ENCODE measurements around the gene LGALS8.
"Not testable (repeated sequence)": the region's sequence is repeated elsewhere in the genome, so short reads cannot be mapped to it uniquely, and the experiment has no call there.

LGALS8 gene

DNA sequence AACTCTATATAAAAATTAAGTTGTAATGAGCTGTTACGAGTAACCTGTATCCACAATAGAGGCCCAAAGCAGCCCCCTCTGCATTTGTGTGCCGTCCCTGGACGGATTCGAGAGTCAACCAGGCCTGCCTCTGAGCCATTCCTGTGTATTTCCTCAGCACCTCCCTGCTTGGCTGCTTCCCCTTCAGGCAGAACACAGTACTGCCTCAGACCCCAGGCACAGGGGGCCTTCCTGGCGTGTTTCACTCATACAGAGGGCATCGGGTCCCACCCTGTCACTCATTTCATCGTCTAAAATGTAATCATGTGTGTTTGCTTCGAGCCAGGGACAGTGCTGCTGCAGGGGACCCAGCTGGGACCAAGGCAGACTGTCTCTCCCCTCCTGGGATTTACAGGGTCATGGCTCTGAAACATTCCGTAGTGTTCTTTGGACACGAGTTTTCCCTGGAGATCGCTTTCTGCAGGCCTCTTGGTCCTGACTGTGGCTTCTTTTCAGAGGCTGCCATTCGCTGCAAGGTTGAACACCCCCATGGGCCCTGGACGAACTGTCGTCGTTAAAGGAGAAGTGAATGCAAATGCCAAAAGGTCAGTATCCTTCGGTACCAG lies 19.4 kb downstream of the LGALS8 start:
- no peak for DNase-seq

DNA sequence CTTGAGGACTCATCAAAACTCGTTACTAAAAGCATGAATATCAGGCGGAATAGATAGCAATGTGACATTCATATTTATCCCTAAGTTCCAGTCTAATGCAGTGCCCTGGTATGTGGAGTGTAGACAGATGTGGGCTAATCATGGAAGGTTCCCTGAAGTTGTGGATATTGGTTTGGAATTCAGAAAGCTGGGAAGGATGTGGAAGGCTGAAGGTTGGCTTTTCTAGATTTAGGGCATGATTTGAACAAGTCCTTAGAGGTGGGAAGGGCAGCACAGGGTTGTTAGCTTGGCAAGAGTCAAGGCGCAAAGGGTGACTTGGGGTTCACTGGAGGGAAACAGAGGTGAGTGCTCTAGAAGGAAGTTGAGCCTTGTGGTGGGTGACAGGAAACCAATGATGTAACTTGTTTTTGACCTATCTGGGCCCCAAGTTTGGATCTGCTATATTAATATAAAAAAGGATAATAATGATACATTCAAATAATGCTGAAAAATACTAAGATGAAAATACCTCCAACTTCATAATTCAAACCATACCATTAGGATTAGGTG lies 21.9 kb downstream of the LGALS8 start:
- DNase-seq: peak; percentile 25

DNA sequence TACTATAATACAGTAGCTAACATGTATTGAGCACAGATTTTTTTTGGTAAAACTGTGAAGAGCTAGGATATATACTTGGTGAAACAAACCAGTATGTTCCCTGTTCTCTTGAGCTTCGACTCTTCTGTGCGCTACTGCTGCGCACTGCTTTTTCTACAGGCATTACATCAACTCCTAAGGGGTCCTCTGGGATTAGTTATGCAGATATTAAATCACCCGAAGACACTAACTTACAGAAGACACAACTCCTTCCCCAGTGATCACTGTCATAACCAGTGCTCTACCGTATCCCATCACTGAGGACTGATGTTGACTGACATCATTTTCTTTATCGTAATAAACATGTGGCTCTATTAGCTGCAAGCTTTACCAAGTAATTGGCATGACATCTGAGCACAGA lies 24.7 kb downstream of the LGALS8 start:
- no peak for DNase-seq

DNA sequence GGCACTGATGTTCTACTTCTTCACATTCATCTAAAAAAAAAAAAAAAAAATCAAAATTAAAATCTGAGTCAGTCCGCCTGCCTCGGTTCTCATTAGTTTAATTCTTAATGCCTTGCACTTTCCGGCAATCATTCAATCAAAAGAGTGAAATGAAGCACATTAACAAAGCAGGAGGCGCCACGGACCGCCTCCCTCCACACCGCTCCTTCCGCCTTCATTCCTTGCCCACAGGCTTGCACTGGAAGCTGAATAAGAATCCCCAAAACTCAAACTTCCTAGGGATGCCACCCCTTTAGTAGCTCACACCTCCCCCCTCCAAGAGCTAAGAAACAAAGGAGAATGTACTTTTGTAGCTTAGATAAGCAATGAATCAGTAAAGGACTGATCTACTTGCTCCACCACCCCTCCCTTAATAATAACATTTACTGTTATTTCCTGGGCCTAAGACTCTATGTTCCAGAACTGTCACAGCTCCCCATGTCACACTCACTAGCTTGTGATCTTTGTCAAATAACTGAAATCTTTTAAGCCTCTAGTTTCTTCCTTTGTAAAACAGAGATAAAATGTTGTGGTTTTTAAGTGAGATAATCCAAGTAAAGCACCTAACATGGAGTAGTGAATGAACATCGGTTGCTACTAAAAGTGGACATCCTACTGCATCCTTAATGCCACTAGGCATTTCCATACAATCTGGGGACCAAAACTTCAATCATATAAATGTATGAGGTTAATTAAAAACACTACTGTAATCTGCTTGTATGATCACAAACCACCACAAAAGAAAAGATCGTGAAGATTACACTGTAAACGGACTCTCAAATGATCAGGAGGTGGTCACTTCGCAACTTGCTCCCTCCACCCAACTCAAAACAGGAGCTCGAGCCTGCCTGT lies 27.4 kb downstream of the LGALS8 start:
- DNase-seq: no peak

DNA sequence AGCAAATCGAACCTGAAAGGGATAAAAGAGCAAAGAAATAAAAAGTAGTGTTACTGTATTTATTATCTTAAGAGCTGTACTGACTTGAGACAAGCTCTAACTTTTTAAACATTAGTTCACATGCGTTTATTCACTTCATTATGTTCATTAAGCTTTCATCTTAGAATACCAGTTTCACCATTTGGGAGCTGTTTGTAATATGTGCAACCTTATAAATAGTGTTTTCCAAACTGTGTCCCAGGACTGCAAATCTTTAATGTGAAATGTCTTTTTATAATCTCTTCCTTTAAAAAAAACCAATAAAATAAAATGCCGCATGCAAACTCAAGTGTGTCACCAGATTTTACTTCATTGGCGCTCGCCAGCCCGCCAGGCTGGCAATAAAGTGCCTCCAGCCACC lies 28.3 kb downstream of the LGALS8 start:
- no peak for DNase-seq

DNA sequence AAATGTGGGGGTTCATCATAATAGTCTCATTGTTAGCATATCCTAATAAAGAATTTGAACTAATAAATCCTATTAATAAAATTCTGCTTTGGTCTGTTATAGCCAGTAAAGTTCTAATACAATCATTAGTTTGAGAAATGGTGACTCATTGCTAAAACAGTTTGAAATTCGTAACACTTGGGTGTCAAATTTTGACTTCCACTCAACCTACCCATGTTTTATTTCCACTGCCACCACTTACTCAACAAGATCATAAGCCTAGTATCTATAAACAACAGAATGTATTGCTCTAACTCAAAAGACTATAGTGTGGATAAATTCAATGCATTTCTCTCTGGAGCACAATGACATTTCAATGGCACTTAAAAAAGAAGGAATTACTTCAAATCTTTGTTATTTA lies 29.1 kb downstream of the LGALS8 start:
- no peak for DNase-seq

DNA sequence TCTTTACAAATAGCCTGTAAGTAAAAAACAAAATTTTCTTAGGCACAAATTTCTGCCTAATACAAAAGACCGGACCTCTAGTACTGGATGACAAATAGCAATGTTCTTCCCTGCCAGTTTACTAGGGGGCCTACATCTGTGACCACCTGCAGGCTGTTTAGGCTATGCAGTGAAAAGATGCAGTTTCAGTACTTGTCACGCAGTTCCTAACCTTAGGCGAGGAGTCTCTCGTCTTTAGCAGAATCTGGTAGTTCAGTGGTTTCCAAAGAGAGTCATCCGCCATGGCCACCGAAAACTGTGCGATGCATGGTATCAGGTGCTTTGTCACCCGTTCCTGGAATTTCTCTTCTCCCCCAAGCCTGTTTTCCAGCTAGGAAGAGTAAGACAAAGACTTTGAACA lies 29.6 kb downstream of the LGALS8 start:
- no peak for DNase-seq

DNA sequence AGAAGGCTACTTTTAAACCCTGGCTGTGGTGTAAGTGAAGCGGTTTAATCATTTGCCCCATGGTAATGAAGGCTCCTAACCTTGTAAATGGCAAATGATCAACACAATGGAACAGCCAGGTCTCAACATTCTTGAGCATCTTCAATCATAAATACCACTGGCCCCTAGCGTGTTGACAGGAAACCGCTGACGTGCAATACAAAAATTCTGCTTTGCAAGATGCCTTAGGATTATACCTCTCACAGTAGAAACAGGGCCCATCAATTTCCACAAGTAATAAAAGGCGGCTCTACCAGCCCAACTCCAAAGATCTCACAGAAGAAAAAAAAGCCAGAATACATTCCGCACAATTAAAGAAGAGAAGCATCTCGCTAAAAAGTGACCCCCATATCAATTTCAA lies 32.8 kb downstream of the LGALS8 start:
- DNase-seq: no peak

DNA sequence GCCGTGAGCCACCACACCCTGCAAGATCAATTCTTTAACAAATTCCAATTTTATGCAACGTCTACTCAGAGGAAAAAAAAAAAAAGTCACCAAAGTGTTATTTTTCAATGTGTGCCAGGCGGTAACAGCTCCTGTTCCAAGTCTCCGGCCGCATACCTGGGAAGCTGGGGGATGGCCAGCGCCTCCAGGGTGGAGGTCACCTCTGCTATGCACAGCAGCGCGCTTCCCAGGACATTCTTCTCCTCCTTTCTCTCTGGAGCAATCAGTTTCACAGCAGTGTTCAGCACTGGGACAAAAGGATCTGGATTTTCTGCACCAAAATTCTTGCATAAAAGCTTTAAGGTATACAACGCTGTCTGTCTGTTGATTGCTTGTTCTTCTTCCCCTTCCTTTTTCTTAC lies 34.3 kb downstream of the LGALS8 start:
- no peak for DNase-seq

DNA sequence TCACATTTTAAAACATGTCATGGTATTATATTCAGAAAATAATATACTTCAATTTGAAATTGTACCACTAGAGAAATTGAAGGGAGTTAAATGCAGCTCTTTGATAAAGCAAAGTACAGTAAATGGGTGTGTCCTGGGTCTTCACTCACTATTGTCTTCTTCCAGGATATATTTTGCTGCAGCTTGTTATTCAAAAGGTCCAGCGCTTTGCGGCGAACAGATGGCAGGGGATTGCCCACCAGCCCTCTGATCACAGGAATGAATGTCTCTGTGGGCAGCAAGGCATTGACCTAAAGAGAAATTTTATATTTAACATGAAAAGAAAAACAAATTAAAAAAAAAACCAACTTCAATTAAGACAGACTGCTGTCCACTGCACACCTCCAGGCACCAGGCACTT lies 35.1 kb downstream of the LGALS8 start:
- DNase-seq: no peak

DNA sequence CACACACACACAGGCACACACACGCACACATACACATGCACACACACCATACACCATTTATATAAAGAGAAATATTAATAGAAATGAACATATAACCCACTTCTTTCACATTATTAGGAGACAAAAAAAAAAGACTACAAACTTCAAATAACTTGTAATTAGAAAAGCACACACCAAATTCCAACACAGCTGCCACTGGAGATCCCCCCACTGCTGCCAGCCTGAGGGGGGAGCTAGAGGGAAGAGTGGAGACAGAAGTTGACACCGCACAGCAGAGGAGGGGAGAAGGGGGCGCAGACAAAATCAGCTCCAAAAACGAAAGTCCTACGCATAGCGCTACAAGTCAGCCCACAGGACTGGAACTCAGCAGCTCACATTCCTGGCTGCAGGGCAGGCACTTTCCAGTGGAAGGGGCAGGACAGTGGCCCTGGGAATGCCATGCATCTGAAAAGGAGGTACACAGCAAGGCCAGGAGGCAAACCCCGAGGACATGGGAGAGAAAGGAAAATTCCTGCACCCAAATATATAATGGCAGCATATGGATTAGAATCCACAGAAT lies 36.5 kb downstream of the LGALS8 start:
- DNase-seq: no peak

DNA sequence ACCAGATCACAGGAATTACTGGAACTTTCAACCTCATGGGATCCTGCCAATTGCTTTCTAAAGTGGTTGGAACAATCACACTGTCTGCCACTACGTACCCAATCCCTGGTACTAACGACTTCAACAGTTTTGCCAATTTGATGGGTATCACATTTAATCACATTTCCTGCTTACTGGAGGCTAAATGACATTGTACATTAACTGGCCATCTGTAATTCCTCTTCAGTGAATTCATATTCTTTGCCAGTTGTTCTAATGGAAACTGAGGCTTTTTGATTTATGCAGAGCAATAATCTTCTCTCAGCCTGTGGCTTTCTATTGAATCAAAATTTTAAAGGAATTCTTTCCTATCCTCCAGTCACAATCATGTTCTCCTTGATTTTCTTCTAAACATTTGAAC lies 38.2 kb downstream of the LGALS8 start:
- DNase-seq: no peak

DNA sequence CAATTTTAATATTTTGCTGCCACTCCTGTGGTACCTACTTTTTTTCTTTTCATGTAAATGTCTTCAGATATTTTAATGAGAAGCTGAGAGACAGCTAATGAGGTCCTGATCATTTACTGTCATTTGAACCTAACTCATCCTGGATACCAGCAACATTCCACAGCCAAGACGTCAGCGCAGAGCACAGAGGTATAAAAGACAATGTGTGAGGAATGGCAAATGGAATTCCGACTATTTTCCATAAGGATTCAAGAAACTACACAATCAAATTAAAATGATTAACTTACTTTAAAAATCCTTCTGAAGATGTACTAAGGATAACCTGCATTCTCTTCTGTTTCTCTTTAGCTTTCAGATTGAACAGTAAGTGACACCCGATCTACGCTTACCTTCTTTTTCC lies 41.7 kb downstream of the LGALS8 start:
- no peak for DNase-seq

DNA sequence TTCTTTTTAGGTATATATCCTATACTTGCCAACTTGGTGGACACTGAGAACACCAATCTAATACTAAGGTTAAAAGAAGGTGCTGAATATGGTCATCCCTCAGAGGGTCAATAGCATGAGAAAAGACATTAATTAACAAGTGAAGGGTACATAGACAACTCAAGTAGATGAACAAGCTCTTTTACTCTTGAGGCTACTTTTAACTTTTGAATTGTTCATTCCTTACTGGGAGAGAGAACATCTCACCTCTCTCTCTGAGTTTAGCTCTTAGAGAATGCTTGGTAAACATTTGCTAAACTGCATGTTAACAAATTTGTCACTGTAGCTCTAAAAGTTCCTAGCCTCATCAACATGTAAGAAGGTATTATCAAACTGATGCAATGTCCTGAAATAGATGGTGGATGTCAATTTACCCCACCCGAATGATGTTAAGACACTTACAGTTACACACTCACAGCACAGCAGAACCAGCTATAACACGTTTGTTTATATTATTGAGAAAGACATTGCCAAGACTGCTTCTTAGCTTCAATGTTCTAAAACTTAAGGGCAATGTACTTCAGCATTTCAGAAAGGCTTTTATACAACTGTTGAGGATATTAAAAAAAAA lies 44.6 kb downstream of the LGALS8 start:
- no peak for DNase-seq

DNA sequence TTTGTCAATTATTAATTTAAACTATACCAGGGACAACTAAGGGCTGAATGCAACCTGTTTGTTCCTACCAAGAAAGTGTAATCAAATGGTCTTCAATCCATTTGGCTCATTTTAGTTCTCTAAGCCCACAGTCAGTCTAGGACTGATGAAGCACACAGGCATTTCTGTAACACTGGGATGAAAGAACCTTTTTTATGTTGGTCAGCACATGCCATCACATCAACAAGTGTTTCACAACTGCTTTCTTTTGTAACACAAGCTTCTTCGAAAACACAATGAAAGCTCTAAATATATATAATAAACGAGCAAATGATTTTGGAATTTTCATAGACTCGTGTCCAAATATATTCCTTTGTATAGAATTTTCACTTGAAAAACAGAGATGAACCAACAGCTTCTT lies 51.7 kb downstream of the LGALS8 start:
- DNase-seq: no peak

DNA sequence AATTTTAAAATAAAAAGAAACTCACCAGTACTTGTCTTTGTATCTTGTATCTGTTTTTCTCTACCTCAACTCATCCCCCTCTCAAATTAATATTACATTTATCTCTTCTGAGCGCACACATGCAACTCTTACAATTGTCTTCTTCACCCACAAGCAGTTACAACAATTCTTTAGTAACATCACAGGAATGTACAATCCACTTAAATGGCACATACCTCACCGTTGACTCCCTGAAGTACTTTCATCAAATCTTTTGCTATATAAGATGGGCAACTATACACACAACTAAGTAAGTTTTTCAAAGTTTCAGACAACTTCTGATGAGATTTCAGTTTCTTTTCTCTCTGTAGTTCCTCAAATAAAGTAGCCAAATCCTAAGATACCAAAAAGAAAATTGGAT lies 52.2 kb downstream of the LGALS8 start:
- no peak for DNase-seq

DNA sequence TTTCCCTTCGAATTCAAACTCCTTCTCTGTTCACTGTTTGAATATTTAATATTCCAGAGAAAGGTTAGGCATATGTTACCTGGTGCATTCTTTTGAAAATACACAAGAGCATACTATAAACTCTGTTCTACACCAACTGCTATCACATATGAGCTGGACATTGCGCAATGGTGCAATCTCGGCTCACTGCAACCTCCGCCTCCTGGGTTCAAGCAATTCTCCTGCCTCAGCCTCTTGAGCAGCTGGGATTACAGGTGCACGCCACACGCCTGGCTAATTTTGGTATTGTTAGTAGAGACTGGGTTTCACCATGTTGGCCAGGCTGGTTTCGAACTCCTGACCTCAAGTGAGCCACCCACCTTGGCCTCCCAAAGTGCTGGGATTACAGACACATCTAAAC lies 53.3 kb downstream of the LGALS8 start:
- not testable (repeated sequence) for DNase-seq

DNA sequence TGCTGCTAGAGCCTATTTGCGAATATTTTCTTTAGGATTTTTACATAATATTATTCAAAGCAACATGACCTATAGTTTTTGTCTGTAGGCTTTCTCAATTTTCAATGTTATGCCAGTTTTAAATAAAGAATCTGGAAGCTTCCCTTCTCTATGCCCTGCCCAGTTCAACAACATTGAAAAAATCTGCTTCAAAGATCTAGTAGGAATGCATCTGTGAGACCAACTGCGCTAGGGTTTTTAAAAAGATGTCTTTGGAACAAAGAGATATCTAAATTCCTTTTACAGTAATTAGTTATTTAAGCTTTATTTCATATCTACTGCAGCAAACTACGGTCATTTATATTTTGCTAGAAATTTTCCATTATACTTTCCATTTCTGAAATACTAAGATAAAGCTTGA lies 54.9 kb downstream of the LGALS8 start:
- no peak for DNase-seq

DNA sequence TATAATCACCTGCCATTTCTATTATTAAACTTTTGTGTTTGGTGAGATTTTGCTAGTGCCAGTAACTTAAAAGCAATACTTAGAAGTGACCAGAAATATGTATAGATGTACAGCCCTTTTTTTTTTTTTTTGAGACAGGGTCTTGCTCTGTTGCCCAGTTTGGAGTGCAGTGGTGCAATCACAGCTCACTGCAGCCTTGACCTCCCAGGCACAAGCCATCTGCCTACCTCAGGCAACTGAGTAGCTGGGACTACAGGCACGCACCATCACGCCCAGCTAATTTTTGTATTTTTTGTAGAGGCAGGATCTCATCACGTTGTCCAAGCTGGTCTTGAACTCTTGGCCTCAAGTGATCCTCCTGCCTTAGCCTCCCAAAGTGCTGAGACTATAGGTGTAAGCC lies 56.6 kb downstream of the LGALS8 start:
- DNase-seq: not testable (repeated sequence)

DNA sequence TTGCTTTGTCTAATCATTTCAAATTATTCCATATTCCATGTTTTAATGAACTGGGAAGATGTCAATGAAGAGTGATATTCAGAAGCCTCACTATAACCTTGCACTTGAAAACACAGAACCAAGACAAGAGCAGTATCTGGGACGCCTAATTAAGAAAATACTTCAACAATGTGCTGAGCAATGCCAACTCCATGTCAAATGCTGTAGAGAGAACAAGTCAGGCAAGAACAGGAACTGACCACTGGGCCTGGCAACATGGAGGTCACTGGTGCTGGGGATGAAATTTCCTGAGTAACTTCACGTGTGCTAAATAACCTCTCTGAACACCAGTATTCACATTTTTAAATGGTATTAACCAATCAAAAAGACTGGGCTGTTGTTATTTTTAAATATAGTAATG lies 57.7 kb downstream of the LGALS8 start:
- DNase-seq: no peak

DNA sequence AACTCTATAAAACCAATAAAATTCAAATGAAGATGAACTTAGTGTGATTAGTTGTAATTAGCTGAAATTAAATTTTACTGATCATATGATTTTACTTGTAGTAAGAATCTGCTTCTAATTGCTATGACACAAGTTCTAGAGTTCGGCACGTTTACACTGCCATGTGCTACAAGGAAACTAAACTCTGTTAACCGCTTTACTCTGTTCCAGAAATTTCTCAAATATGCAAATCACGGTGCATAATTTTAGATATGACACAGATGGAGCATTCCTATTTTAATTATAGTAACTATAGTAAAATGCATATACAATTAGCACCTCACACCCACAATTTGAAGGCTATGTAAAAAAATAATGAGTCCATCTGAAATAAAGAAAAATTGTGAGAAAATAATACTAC lies 65.7 kb downstream of the LGALS8 start:
- no peak for DNase-seq

DNA sequence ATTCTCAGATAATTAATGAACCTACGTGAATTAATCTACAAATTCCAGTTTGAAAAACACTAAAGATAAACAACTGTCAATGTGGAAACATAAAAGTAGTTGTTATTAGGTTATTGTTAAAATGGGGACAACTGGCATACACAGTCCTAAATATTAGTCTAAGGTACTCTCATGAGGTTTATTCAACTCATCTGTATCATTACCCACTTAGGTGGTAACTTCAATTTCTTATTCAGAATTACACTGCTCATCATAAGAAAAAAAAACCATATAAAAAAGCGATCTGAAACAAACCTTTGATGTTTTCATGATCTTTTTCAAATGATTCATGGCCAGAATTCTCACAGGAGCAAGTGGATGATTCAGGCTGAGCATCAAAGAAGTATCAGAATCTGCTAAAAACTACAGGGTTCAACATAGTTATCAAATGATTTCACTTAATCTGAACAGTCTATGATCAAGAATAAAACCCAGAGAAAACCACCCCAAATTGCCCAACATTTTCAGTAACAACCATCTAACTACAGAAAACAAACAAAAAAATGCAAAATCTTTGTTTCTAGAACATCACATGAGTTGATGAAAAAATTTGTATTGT lies 66.9 kb downstream of the LGALS8 start:
- no peak for DNase-seq

DNA sequence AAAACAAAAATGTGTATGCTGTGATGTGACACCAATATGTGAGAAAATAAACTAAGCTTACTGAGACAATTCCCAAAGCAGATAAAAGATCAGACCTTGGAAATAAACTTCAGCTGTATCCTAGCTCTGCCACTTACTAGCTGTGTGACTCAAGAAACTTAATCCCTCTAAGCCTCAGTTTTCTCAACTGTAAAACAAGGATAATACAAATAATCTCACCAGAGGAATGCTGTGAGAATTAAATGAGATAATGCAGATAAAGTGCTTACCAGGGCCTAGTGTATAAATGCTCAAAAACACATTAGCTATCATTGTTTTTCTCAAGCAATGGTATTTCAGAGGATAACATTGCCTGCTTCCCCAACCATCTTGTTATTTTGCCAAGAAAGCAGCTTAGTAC lies 78.4 kb downstream of the LGALS8 start:
- DNase-seq: no peak
